Raji (cell line): ENCODE measurements around the gene RNF13.

Experiments
- POLR2A ChIP-seq: IDR thresholded peaks from 2 replicates; pipeline ENCODE4 v1.6.1; 2011; ENCODE audit warnings: low read depth, low read length, control low read depth; ENCODE audit not compliant: insufficient read depth

The RNF13 gene

GRCh38 chr3:149989307-149989706 lies 176.3 kb downstream of the RNF13 start:
- no peak for TF ChIP-seq POLR2A

- no peak for TF ChIP-seq POLR2A
Observed at GRCh38 chr3:149990423-149990948, 177.5 kb downstream of the RNF13 start.

GRCh38 chr3:149992416-149993058 lies 179.5 kb downstream of the RNF13 start:
- TF ChIP-seq POLR2A, result no peak

GRCh38 chr3:149998946-149999345 lies 185.9 kb downstream of the RNF13 start:
- no peak for TF ChIP-seq POLR2A

- TF ChIP-seq POLR2A, result no peak
Observed at GRCh38 chr3:149999421-149999820, 186.4 kb downstream of the RNF13 start.

GRCh38 chr3:150000641-150001040 lies 187.6 kb downstream of the RNF13 start:
- TF ChIP-seq POLR2A, result no peak

- TF ChIP-seq POLR2A, result no peak
Observed at GRCh38 chr3:150005243-150006112, 192.5 kb downstream of the RNF13 start.

- no peak for TF ChIP-seq POLR2A
Observed at GRCh38 chr3:150006794-150007193, 193.8 kb downstream of the RNF13 start.
